HCT116 (cell line): ENCODE results near the gene NAT10. TPM values are rescaled to one million over a fixed set of nuclear protein-coding genes. Genes with fewer than 3 reads are reported as not detected.

Source experiments
- ATAC-seq: fragments of 200-7000 bp; cut with Tn5 transposase; 2 replicates; pipeline ENCODE4 v1.9.1; 2020; ENCODE audit warnings: mild to moderate bottlenecking, moderate library complexity
- BruUV-seq: library from RNA; stranded (reverse); fragments of 400-500 nt; replicated peaks from 2 replicates; lab custom pipeline; 2021; lab: Mats Ljungman, UMichigan
- CTCF ChIA-PET: fragments of 300-600 bp; sonication (Branson Sonifier 250); formaldehyde crosslinking; loops from one replicate; lab custom pipeline; 2021; ENCODE audit warnings: antibody characterized with exemption; lab: Charles Lee
- POLR2A ChIA-PET: fragments of 300-600, 350-600 bp; sonication (Branson Sonifier 250); formaldehyde crosslinking; loops from one replicate; lab custom pipeline; 2021; ENCODE audit warnings: antibody characterized with exemption; lab: Charles Lee
- RAD21 ChIA-PET, 2 experiments: fragments of 300-600 bp; sonication (Branson Sonifier 250); formaldehyde crosslinking; loops; one replicate each; lab custom pipeline; 2023; ENCODE audit warnings: low total read pairs in 2 of 2; ENCODE audit not compliant: uncharacterized antibody in 2 of 2, unreplicated experiment in 2 of 2, low non-redundant PET in 1 of 2; lab: Charles Lee
- DNase-seq: peaks from one replicate; pipeline ENCODE4 v3.0.0-alpha.2; 2010; ENCODE audit warnings: low read depth, low spot score
- H2AFZ ChIP-seq: fragments of 200-600 bp; shearing (Covaris generic), sonication (generic); 2 replicates; pipeline ENCODE4 v1.6.1; 2017; ENCODE audit warnings: low read depth, mixed run types, mixed read lengths, antibody characterized with exemption, low read length; ENCODE audit not compliant: poor library complexity, severe bottlenecking
- H3K27ac ChIP-seq: 2 replicates; pipeline ENCODE4 v1.5.1; 2012; ENCODE audit warnings: low read depth, low read length
- H3K27me3 ChIP-seq: fragments of 200-600 bp; sonication (generic); 2 replicates; pipeline ENCODE4 v1.6.1; 2016; ENCODE audit warnings: mixed run types, low read length, mixed read lengths; ENCODE audit not compliant: insufficient read depth
- H3K36me3 ChIP-seq, 2 experiments: fragments of 200-500 bp in 1 of 2; fragments of 200-600 bp in 1 of 2; sonication (Bioruptor generic) in 1 of 2; sonication (generic) in 1 of 2; 2 replicates each; pipeline versions ENCODE4 v1.5.1 to v1.6.1; 2014 to 2016; ENCODE audit warnings: low read length in 2 of 2, inconsistent platforms in 1 of 2, mixed read lengths in 1 of 2, mixed run types in 1 of 2; ENCODE audit not compliant: insufficient read depth in 2 of 2, control insufficient read depth in 1 of 2
- H3K4me1 ChIP-seq, 2 experiments: fragments of 200-600 bp in 1 of 2; sonication (generic) in 1 of 2; 2 replicates each; pipeline versions ENCODE4 v1.5.1 to v1.6.1; 2012 to 2017; ENCODE audit warnings: low read length in 2 of 2, inconsistent platforms in 1 of 2, mild to moderate bottlenecking in 1 of 2, mixed read lengths in 1 of 2, mixed run types in 1 of 2, moderate library complexity in 1 of 2; ENCODE audit not compliant: insufficient read depth in 2 of 2, control insufficient read depth in 1 of 2
- H3K4me2 ChIP-seq: fragments of 200-600 bp; sonication (generic); 2 replicates; pipeline ENCODE4 v1.6.1; 2017; ENCODE audit warnings: mixed run types, low read length, mixed read lengths
- H3K4me3 ChIP-seq, 2 experiments: fragments of 200-600 bp in 1 of 2; sonication (generic) in 1 of 2; replicated peaks in 1 of 2; 2 replicates each; pipeline ENCODE4 v1.5.1; 2011 to 2016; ENCODE audit warnings: low read length in 2 of 2, control low read depth in 1 of 2, low read depth in 1 of 2, mild to moderate bottlenecking in 1 of 2, mixed read lengths in 1 of 2, mixed run types in 1 of 2
- H3K79me2 ChIP-seq: fragments of 200-600 bp; sonication (generic); 2 replicates; pipeline ENCODE4 v1.6.1; 2017; ENCODE audit warnings: mild to moderate bottlenecking, mixed run types, low read length, moderate library complexity, mixed read lengths; ENCODE audit not compliant: insufficient read depth
- H3K9ac ChIP-seq: fragments of 200-600 bp; sonication (generic); 2 replicates; pipeline ENCODE4 v1.6.1; 2016; ENCODE audit warnings: low read length, mixed read lengths
- H3K9me2 ChIP-seq: fragments of 200-600 bp; sonication (generic), shearing (Covaris generic); 2 replicates; pipeline ENCODE4 v1.6.1; 2017; ENCODE audit warnings: mixed run types, mild to moderate bottlenecking, moderate library complexity; ENCODE audit not compliant: insufficient read depth
- H3K9me3 ChIP-seq, 2 experiments: fragments of 200-500 bp in 1 of 2; fragments of 200-600 bp in 1 of 2; sonication (Bioruptor generic) in 1 of 2; sonication (generic) in 1 of 2; 2 replicates each; pipeline ENCODE4 v1.6.1; 2014 to 2017; ENCODE audit warnings: low read length in 2 of 2, mixed read lengths in 2 of 2, inconsistent platforms in 1 of 2, low read depth in 1 of 2, mild to moderate bottlenecking in 1 of 2, mixed run types in 1 of 2, moderate library complexity in 1 of 2; ENCODE audit not compliant: control insufficient read depth in 1 of 2, insufficient read depth in 1 of 2
- H4K20me1 ChIP-seq: fragments of 200-600 bp; sonication (generic), shearing (Covaris generic); 2 replicates; pipeline ENCODE4 v1.6.1; 2017; ENCODE audit warnings: mixed run types, mild to moderate bottlenecking, moderate library complexity; ENCODE audit not compliant: insufficient read depth
- CBX3 ChIP-seq: IDR thresholded peaks from 2 replicates; pipeline ENCODE4 v1.6.1; 2012; ENCODE audit warnings: low read depth
- EZH2phosphoT487 ChIP-seq: fragments of 200-600 bp; IDR thresholded peaks from 2 replicates; pipeline ENCODE4 v1.6.1; 2018; ENCODE audit warnings: antibody characterized with exemption, borderline replicate concordance
- FOSL1 ChIP-seq: IDR thresholded peaks from 2 replicates; pipeline ENCODE4 v1.6.1; 2012; ENCODE audit warnings: low read depth
- POLR2A ChIP-seq: IDR thresholded peaks from 2 replicates; pipeline ENCODE4 v1.7.0; 2011; ENCODE audit warnings: borderline replicate concordance; ENCODE audit not compliant: insufficient read depth, insufficient read length; ENCODE audit errors: extremely low read depth
- TCF7L2 ChIP-seq: IDR thresholded peaks from 2 replicates; pipeline ENCODE4 v1.7.0; 2011; ENCODE audit warnings: borderline replicate concordance, inconsistent platforms; ENCODE audit not compliant: insufficient read depth, insufficient read length; ENCODE audit errors: extremely low read depth
- YY1 ChIP-seq: IDR thresholded peaks from 2 replicates; pipeline ENCODE4 v1.6.1; 2011; ENCODE audit warnings: low read length, low read depth, moderate library complexity, mild to moderate bottlenecking; ENCODE audit not compliant: insufficient replicate concordance; ENCODE audit errors: extremely low read depth
- intact Hi-C: fragments of 100-400 bp; cut with micrococcal nuclease; formaldehyde crosslinking; loops from 2 replicates; pipeline ENCODE4 v1.10.0; 2022
- total RNA-seq: library from RNA; stranded (reverse); gene quantifications from one replicate; pipeline ENCODE4 v1.2.1, GENCODE V29; 2021; ENCODE audit not compliant: unreplicated experiment

NAT10 gene
- total RNA-seq, 1 experiment from 2014 or later, result 101 TPM

GRCh38 chr11:34168642-34169420 is 63.4 kb downstream of the NAT10 start:
- no peak overlapping the region for H3K9ac ChIP-seq
- intact Hi-C loops, result no loop called here
- no peak overlapping the region for H3K27ac ChIP-seq
- no peaks in the 10 kb centered on the region for H3K79me2 ChIP-seq
- RAD21 ChIA-PET, result no interaction called here
- CTCF ChIA-PET, result no interaction called here
- TF ChIP-seq CBX3 (no peak), EZH2phosphoT487 (no peak), FOSL1 (no peak), POLR2A (no peak)
- peaks cover 0 to 11% of the 10 kb centered on the region in 2 experiments; a peak in 2 of 4 replicates for H3K4me1 ChIP-seq
- POLR2A ChIA-PET, result no interaction called here
- H3K4me3 ChIP-seq, result no peak overlapping the region
- no peaks in the 10 kb centered on the region for H4K20me1 ChIP-seq
- no peaks in the 10 kb centered on the region for H3K9me2 ChIP-seq
- H3K4me2 ChIP-seq, result no peak overlapping the region
- no peak for DNase-seq
- ATAC-seq, result no peak
- BruUV-seq, result no TSS peak
- H2AFZ ChIP-seq, result no peak overlapping the region
- H3K27me3 ChIP-seq, result no peaks in the 10 kb centered on the region
- no peaks in the 10 kb centered on the region for H3K9me3 ChIP-seq
- no peaks in the 10 kb centered on the region for H3K36me3 ChIP-seq

GRCh38 chr11:34169686-34170085 is 64.3 kb downstream of the NAT10 start:
- Histone ChIP-seq H3K79me2 (no peaks in the 10 kb centered on the region), H3K27me3 (no peaks in the 10 kb centered on the region), H3K9me2 (no peaks in the 10 kb centered on the region), H3K9ac (no peak overlapping the region), H4K20me1 (no peaks in the 10 kb centered on the region), H3K4me3 (no peak overlapping the region), H3K36me3 (no peaks in the 10 kb centered on the region), H3K27ac (no peak overlapping the region), H3K4me1 (peaks cover 2 to 16% of the 10 kb centered on the region in 2 experiments; a peak in 3 of 4 replicates), H3K4me2 (no peak overlapping the region), H2AFZ (no peak overlapping the region), H3K9me3 (no peaks in the 10 kb centered on the region)
- ATAC-seq, result no peak
- ChIA-PET CTCF (no interaction called here), RAD21 (no interaction called here), POLR2A (no interaction called here)
- intact Hi-C loops, result loop anchor here (10.0 kb wide), 2 partner anchors 325 to 725 kb away; no protein-coding TSS in a partner anchor
- DNase-seq, result no peak
- TF ChIP-seq TCF7L2 (no peak), YY1 (no peak)
- no TSS peak for BruUV-seq
